HG03060 (cell line): Measurements from ENCODE around the gene AZGP1.
A peak's percentile ranks its signal among the peaks of the same experiment; 100 is the strongest.
"Not testable (repeated sequence)": the region's sequence is repeated elsewhere in the genome, so short reads cannot be mapped to it uniquely, and the experiment has no call there.

Source experiments
- ATAC-seq: cut with Tn5 transposase; IDR thresholded peaks from one replicate; pipeline ENCODE4 v1.9.1; 2021; ENCODE audit warnings: low read depth, moderate number of reproducible peaks; ENCODE audit not compliant: unreplicated experiment

The AZGP1 gene

GRCh38 chr7:99954643-99955042 lies 21.2 kb downstream of the AZGP1 start:
- ATAC-seq = not testable (repeated sequence)

GRCh38 chr7:99953649-99954048 lies 22.2 kb downstream of the AZGP1 start:
- ATAC-seq = no peak

- ATAC-seq = not testable (repeated sequence)
These were observed 23.2 kb downstream of the AZGP1 start for GRCh38 chr7:99952649-99953048.

GRCh38 chr7:99950819-99951218 lies 25.0 kb downstream of the AZGP1 start:
- not testable (repeated sequence) for ATAC-seq

GRCh38 chr7:99949645-99950228 lies 26.1 kb downstream of the AZGP1 start:
- ATAC-seq = no peak

GRCh38 chr7:99947608-99948007 lies 28.2 kb downstream of the AZGP1 start:
- ATAC-seq = no peak

GRCh38 chr7:99944497-99945070 lies 31.2 kb downstream of the AZGP1 start:
- ATAC-seq = no peak

GRCh38 chr7:99943641-99944496 lies 32.0 kb downstream of the AZGP1 start:
- no peak for ATAC-seq

GRCh38 chr7:99938296-99938695 lies 37.5 kb downstream of the AZGP1 start:
- no peak for ATAC-seq

- not testable (repeated sequence) for ATAC-seq
These were observed 40.8 kb downstream of the AZGP1 start for GRCh38 chr7:99935009-99935408.

GRCh38 chr7:99930376-99930775 lies 45.5 kb downstream of the AZGP1 start:
- ATAC-seq = no peak

- ATAC-seq = no peak
These were observed 46.1 kb downstream of the AZGP1 start for GRCh38 chr7:99929730-99930053.

- ATAC-seq = no peak
These were observed 46.7 kb downstream of the AZGP1 start, which contains the start of gene GJC3 for GRCh38 chr7:99928994-99929729. Gene GJC3, minus strand, starts transcription at chr7:99929620. Its CDS starts 0 bp downstream, at chr7:99929620.

GRCh38 chr7:99928188-99928587 lies 47.6 kb downstream of the AZGP1 start:
- ATAC-seq = no peak

- no peak for ATAC-seq
These were observed 48.3 kb downstream of the AZGP1 start for GRCh38 chr7:99927536-99927935.

- no peak for ATAC-seq
These were observed 49.5 kb downstream of the AZGP1 start for GRCh38 chr7:99926321-99926720.

GRCh38 chr7:99923200-99923599 lies 52.6 kb downstream of the AZGP1 start:
- no peak for ATAC-seq

GRCh38 chr7:99920149-99920548 lies 55.7 kb downstream of the AZGP1 start:
- no peak for ATAC-seq

GRCh38 chr7:99919814-99920112 lies 56.1 kb downstream of the AZGP1 start:
- ATAC-seq = no peak

- peak; percentile 82 for ATAC-seq
These were observed 56.6 kb downstream of the AZGP1 start, which contains the start of gene TRIM4 for GRCh38 chr7:99918959-99919813. Gene TRIM4, minus strand, starts transcription at chr7:99919530. Its CDS starts 129 bp downstream, at chr7:99919401.
